HG02610 (cell line): ENCODE measurements around the gene SLITRK1.

Source experiments
- ATAC-seq: cut with Tn5 transposase; IDR thresholded peaks from one replicate; pipeline ENCODE4 v1.9.1; 2021; ENCODE audit warnings: mild to moderate bottlenecking, moderate library complexity; ENCODE audit not compliant: unreplicated experiment

SLITRK1 gene, protein sequence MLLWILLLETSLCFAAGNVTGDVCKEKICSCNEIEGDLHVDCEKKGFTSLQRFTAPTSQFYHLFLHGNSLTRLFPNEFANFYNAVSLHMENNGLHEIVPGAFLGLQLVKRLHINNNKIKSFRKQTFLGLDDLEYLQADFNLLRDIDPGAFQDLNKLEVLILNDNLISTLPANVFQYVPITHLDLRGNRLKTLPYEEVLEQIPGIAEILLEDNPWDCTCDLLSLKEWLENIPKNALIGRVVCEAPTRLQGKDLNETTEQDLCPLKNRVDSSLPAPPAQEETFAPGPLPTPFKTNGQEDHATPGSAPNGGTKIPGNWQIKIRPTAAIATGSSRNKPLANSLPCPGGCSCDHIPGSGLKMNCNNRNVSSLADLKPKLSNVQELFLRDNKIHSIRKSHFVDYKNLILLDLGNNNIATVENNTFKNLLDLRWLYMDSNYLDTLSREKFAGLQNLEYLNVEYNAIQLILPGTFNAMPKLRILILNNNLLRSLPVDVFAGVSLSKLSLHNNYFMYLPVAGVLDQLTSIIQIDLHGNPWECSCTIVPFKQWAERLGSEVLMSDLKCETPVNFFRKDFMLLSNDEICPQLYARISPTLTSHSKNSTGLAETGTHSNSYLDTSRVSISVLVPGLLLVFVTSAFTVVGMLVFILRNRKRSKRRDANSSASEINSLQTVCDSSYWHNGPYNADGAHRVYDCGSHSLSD

DNA sequence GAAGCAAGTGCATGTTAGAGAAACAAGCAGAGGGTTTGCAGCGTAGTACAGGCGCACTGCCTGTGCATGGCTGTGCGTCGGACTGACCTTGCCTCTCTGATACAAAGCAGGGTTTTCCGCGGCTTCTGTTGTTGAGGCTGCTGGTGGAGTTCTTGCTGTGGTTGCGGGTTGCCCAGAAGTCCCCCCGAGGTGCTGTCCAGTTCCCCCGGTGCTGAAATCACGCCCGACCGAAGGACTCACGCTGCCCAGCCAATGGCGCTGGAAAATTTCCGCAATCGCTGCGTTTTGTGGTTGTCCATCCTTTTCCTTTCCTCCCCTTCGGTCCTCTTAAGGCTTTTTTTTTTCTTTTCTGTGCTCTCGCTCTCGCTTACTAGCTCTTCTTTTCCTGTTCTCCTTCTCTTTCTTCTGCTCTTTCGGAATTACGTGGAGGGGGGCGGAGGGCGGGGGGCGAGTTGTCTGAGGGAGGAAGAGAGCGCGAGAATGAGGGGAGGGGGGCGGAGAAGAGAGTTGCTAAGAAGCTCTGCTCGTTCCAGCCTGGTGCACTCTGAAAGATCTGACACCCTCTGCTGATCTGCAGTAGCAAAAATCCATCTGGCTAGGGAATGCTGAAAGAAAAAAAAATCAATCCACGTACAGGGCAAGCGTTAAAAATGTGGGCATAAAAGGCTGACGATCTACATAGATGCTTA, at the start of gene SLITRK1:
TSS of gene SLITRK1 (minus strand) at position 558 of the 689 bp plus-strand sequence. CDS start 967 bp downstream, outside the sequence.
- peak; percentile 59 for ATAC-seq

DNA sequence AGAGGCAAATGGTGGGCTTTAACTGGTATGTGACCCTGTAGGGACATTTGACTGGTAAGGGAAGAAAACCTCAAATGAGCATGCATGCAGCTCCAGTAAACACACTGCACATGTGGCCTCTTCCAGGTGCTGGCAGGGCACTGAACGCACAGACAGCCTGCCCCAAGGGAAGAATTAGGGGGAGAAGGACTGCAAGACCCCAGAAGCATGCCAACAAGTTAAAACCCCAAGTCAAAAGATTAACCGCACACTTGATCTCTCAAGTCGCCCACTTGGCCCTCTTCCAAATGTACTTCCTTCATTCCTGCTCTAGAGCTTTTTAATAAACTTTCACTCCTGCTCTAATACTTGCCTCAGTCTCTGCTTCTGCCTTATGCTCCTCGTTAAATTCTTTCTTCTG, 46.9 kb upstream of the SLITRK1 start:
- no peak for ATAC-seq

DNA sequence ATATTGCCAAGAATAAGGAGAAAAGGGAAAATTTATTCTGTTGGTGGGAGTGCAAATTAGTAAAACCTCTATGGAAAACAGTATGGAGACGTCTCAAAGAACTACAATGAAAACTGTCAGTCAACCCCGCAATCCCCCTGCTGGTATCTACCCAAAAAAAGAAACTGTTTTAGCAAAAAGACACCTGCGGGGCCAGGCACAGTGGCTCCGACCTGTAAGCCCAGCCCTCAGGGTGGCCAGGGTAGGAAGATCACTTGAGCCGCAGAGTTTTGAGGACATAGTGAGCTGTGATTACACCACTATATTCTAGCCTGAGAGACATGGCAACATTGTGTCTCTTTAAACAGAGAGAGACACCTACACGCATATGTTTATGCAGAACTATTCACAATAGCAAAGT, 37.5 kb upstream of the SLITRK1 start:
- no peak for ATAC-seq

DNA sequence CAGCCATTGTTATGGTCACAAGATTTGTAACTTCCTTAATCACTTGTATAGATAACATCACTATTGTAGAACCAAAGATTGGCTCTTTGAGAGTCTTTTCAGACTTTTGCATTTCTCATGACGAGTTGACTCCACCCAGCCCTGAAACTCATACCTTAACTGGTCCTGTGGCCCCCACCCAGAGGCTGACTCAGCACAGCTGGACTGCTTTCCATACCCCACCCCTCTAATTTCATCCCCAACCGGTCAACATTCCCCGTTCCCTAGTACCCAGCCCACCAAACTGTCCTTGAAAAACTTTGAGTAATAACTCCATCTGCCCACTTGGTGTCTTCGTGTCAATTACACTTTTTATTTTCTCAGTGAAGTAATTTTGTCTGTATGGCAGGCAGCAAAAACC, 32.1 kb upstream of the SLITRK1 start:
- ATAC-seq, result no peak

DNA sequence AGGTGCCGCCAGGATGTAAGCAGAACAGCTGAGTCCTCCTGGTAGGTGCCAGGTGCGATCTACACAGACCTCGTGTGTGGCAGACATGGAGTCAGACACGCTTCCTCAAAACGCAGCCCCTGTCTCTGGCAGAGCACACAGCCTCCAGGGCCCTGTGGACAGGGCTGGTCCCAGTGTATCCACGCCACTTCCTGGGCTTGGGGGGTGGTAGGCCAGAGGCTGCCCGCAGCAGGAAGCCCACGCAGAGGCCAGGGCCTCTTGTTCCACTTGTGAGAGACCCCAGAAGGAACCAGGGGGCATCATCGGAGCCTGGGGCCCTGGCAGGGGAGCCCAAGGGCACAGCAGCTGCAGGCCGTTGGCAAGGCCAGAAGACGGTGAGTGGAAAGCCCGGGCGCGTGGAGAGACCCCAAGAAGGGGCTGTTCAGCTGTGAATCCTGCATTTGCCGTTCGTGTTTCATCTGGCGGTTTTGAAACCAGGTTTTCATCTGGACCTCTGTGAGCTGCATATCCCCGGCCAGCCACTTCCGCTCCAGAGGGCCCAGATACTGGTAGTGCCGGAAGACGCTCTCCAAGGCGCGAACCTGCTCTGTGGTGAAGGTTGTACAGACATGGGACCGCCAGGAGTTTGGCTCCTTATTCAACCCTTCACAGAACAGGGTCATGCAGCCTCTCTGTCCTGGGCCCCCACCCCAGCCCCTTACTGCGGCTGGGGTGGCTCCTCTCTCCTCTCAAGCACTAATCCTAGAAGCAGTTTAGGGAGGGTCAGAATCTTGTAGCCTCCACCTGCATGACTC, 25.1 kb upstream of the SLITRK1 start:
- ATAC-seq, result no peak

DNA sequence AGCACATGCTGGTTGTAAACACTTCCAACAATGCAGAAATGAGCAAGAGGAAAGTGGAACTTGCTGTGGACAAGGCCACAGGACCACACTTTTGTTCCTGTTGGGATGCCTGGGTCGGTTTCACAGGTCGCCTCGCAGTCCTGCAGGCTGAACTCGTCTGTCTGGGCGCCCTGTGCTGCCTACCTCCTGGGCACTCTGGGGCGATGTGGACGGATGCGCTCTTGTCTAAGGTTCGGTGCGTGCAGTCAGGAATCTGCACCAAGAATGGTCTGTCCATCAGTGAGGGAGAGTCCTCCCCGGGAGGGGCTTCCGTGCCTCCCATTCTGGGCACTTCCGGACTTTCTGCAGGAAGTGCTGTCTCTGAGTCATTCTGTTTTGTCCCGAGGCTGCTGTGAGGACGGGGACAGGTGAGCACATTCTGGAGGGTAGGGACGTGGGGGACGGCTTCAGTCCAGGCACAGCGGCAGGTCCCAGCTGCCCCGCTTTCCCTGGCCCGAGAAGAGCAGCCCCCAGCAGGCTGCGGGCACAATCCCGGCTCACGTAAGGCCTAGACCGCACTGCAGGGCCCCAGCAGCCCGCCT, 24.1 kb upstream of the SLITRK1 start:
- no peak for ATAC-seq

DNA sequence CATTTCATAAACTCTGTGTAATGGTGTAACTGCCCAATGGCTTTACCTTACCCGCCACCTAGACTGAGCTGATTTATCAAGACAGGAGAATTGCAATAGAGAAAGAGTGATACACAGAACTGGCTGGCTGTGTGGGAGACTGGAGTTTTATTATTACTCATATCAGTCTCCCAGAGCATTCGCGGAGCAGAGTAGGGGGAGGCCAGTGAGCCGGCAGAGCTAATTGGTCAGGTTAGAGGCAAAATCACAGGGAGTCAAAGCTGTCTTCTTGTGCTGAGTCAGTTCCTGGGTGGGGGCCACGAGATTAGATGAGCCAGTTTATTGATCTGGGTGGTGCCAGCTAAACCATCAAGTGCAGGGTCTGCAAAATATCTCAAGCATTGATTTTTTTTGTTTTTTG, 23.4 kb upstream of the SLITRK1 start:
- peak; percentile 93 for ATAC-seq

DNA sequence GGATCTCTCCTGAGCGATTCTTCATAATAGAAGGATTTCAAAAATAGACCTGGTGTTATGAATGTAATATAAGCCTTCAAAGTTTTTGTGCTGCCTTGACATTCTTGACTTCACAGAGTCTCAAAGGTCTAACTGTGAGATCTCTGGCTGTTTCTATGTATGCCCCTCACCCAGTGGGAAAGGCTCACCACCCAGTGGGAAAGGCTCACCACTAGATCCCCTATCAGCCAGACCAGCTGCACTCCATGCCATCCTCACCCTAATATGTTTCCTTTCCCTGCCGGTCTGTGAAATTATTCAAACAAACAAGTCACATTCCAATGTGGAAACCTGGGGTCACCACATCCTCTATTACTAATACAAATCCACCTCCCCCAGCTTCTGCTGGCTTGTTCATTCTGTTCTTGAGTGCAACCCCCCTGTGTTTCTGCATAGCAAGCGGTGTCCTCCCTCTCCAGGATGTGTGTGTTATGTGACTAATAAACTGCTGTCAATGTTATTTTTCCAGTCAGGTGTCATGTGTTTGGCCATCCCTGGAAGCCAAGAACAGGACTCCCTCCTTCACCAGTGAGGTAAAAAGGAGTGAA, 13.8 kb upstream of the SLITRK1 start:
- ATAC-seq, result no peak

DNA sequence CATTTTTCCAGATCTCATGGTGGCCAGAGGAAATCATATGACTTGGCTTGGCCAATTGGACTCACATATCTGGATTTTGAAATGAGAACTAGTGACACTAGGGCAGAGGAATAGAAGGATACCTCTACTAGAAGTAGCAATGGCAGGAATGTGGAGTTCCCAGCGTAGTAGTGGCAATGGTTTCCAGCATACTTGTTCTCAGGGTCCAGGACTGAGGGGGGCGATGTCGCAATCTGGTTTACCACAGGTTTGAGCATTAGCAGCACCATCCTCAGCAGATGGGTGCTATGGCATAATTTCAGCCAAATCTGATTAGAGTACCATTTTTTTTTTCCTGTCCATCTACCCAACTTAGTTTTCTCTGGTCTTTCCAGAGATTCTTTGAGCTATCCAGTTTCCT, 8.1 kb upstream of the SLITRK1 start:
- ATAC-seq, result no peak

DNA sequence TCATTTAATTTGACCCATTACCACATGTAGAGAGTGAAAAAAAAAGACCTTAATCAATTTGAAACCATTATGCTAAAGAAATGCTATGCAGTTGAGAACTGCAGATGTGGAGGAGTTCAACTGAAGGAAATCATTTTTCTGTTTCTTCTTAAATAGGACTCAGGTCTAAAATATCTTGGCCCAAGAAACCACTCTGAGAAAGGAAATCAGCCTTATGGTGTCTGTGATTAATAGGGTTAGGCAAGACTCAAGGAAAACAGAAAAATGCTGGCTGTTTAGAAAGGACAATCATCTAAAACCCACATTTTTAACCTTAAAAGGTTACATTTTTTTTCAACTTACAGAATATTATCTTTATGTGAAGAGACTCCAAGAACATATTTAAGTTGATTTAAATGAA, 1.9 kb upstream of the SLITRK1 start:
- ATAC-seq, result no peak

DNA sequence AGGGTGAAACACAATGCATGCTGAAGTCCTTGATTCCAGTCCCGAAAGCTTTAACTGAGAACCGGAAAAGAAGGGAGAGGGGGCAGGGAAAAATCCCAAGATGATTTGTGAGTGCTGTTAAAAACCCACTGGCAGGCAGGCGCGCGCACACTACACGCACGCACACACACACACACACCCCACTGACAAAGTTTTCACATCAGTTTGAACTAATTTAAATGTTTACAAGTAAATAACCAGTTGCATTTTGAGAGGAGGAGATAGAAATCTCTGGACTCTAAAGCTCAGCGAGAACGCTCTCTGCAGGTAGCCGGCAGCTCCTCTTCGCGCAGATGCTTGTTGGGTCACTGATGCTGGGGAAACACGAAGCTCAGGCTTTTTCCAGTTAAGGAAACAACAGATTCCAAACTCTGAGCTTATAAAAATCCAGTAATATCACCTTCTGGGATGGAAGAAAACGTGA, 818 bp upstream of the SLITRK1 start:
- ATAC-seq, result no peak

DNA sequence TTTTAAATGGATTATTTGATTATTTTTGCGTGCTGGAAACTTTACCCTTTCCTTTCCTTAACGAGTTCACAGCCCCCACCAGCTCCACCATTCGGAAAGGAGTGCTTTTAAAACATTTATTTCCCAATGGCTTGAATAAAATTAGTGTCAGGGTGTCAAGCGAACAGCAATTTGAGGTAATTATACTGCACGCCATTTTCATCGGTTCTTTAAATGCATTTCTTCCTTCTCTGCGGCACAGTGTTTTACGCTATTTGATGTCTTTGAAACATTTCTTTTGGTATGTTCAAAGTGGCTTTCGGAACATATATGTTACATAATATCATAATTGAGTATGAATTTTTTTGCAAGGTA, 309 bp upstream of the SLITRK1 start:
- ATAC-seq, result no peak

DNA sequence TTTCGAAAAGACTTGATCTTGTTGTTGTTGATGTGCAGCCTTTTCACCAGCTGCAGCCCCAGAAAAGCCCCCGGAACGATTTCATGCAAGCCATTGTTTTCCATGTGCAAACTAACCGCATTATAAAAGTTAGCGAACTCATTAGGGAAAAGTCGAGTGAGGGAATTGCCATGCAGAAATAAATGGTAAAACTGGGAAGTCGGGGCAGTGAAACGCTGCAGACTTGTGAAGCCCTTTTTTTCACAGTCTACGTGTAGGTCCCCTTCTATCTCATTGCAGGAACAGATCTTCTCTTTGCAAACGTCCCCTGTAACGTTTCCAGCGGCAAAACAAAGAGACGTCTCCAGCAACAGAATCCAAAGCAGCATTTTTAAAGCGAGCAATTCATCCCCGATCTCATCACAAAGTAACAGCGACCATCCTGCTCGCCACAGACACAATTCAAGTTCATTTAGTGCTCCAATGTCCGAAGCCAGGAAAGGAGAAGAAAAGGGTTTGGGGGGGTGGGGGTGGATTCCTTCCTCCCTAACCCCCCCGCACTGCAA, 1.1 kb downstream of the SLITRK1 start:
- ATAC-seq, result no peak

DNA sequence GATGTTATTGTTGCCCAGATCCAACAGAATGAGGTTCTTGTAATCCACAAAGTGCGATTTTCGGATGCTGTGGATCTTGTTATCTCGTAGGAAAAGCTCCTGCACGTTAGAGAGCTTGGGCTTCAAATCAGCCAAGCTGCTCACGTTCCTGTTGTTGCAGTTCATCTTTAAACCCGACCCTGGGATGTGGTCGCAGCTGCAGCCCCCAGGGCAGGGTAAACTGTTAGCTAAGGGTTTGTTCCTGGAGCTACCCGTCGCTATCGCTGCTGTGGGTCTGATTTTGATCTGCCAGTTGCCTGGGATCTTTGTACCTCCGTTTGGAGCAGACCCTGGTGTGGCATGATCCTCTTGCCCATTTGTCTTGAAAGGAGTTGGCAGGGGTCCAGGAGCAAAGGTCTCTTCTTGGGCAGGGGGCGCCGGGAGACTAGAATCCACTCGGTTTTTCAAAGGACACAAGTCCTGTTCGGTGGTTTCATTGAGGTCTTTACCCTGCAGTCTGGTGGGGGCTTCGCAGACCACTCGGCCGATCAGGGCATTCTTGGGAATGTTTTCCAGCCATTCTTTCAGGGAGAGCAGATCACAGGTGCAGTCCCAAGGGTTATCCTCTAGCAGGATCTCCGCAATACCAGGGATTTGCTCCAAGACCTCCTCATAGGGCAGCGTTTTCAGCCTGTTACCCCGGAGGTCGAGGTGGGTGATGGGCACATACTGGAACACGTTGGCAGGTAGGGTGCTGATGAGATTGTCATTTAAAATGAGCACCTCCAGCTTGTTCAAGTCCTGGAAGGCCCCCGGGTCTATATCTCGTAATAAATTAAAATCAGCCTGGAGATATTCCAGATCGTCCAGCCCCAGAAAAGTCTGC, 1.8 kb downstream of the SLITRK1 start:
- no peak for ATAC-seq

DNA sequence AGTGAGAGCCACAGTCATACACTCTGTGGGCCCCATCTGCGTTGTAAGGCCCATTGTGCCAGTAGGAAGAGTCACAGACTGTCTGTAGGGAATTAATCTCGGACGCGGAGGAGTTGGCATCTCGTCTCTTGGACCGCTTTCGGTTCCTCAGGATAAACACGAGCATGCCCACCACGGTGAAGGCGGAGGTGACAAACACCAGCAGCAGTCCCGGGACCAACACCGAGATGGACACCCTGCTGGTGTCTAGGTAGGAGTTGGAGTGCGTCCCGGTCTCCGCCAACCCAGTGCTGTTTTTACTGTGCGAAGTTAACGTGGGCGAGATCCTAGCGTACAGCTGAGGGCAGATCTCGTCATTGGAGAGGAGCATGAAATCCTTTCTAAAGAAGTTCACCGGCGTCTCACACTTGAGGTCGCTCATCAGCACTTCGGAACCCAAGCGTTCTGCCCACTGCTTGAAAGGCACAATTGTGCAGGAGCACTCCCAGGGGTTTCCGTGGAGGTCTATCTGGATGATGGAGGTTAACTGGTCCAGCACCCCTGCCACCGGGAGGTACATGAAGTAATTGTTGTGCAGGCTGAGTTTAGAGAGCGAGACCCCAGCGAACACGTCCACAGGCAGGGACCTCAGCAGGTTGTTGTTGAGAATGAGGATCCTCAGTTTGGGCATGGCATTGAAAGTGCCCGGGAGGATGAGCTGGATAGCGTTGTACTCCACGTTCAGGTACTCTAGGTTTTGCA, 2.7 kb downstream of the SLITRK1 start:
- no peak for ATAC-seq

DNA sequence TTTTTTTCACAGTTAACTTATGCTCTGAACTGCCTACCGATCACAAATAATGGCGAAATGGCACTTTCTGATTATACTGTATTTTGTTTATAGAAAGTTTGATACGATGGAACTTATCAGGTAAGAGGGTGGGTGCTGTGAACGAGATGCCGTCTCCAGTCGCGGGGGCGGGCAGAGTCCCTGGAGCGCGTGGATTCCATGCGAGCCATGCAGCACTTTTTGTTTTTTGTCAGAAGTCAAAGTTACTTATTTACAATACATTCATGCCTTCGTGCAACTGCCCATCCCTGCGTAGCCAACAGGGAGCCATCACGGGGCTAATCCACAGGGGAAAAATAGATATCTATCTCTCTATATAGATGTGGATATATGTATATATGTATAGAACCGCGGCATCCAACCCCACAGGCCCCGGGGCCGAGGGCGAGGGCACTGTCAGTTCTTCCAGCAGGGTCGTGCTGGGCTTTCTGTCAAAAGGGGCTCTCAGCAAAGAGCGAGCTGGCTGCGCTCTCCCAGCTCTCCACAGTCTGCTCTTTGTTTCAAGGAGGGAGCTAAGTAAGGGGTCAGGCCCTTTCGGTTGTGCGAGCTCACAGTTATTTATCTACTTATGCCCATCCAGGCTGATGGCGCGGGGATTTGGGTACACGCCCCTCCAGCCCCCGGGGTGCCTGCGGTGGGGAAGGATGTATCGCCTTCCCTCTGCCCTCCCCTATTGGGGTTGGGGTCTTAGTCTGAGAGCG, 3.4 kb downstream of the SLITRK1 start:
- ATAC-seq, result no peak

DNA sequence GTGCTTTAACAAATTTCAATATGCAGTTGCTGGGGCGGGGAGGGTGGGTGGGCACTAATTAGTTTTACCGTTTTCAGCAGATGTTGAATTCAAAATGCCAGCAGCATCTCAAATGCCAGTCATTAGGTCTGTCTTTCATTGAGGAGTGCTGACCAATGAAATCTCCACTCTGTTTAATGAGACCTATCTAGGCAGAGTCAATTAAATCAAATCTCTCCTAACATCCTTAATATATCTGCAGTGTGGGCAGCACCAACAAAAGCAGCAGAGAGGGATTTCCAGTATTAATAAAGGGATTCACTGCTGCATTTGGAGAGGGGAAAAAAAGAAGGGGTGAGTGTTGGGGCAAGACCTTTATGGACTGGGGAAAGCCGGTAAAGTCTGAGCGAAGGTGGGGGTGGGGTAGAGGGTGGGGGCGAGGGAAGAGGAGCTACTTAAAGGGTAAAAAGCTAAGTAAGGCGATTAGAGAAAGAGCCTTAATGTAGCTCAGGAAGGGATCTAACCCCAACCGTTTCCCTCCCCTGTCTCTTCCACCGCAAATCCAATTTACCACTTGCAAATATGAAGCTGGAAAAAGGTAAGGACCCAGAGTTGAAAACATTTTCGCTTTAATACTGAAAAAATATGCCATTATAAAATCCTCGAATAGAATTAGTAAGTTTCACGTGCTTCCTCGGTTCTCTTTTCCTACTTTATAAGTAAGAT, 4.5 kb downstream of the SLITRK1 start:
- no peak for ATAC-seq
